WTC11 (cell line): Measurements from ENCODE around the gene FOXO1. TPM values are rescaled to one million over a fixed set of nuclear protein-coding genes. Genes with fewer than 3 reads are reported as not detected.

Experiments used
- ATAC-seq: fragments of 200-7000 bp; cut with Tn5 transposase; 2 replicates; pipeline ENCODE4 v1.10.0; 2021; ENCODE audit warnings: mild to moderate bottlenecking, moderate library complexity
- Bru-seq: library from RNA; stranded (reverse); fragments of 400-500 nt; gene quantifications from one replicate; lab custom pipeline; 2021; lab: Mats Ljungman, UMichigan
- CTCF ChIA-PET: fragments of 300-600 bp; sonication (Branson Sonifier 250); formaldehyde crosslinking; loops from one replicate; lab custom pipeline; 2021; ENCODE audit warnings: antibody characterized with exemption; lab: Charles Lee
- POLR2A ChIA-PET: fragments of 350-600 bp; sonication (Branson Sonifier 250); formaldehyde crosslinking; loops from one replicate; lab custom pipeline; 2021; ENCODE audit warnings: antibody characterized with exemption; lab: Charles Lee
- DNase-seq: peaks from one replicate; pipeline ENCODE4 v3.0.0; 2021; ENCODE audit warnings: low spot score
- H3K27ac Mint-ChIP-seq: 2 replicates; pipeline ENCODE4 v1.8.0; 2021; ENCODE audit warnings: mixed read lengths
- H3K27me3 Mint-ChIP-seq: 2 replicates; pipeline ENCODE4 v1.8.0; 2021; ENCODE audit warnings: low read depth, mild to moderate bottlenecking, moderate library complexity, mixed read lengths
- H3K36me3 Mint-ChIP-seq: 2 replicates; pipeline ENCODE4 v1.8.0; 2021; ENCODE audit warnings: mixed read lengths
- H3K4me1 Mint-ChIP-seq: 2 replicates; pipeline ENCODE4 v1.8.0; 2022; ENCODE audit warnings: mixed read lengths
- H3K4me3 Mint-ChIP-seq: 2 replicates; pipeline ENCODE4 v1.8.0; 2021; ENCODE audit warnings: mild to moderate bottlenecking, moderate library complexity, mixed read lengths
- H3K9me3 Mint-ChIP-seq: 2 replicates; pipeline ENCODE4 v1.8.0; 2021; ENCODE audit warnings: mixed read lengths
- ARID4B ChIP-seq: sonication (generic); formaldehyde crosslinking; IDR thresholded peaks from 2 replicates; pipeline ENCODE4 v1.8.0; 2023; ENCODE audit warnings: missing genetic modification reagents, mild to moderate bottlenecking, borderline replicate concordance
- ATF2 ChIP-seq: sonication (generic); formaldehyde crosslinking; IDR thresholded peaks from 2 replicates; pipeline ENCODE4 v1.8.1; 2022; ENCODE audit warnings: low read depth, missing genetic modification reagents, borderline replicate concordance
- FOXK1 ChIP-seq: sonication (generic); formaldehyde crosslinking; IDR thresholded peaks from 2 replicates; pipeline ENCODE4 v1.8.0; 2022; ENCODE audit warnings: mild to moderate bottlenecking, moderate library complexity, missing genetic modification reagents
- FOXP1 ChIP-seq: sonication (generic); formaldehyde crosslinking; IDR thresholded peaks from 2 replicates; pipeline ENCODE4 v1.8.0; 2022; ENCODE audit warnings: missing genetic modification reagents, mild to moderate bottlenecking, moderate library complexity, borderline replicate concordance
- FOXP4 ChIP-seq: sonication (generic); formaldehyde crosslinking; IDR thresholded peaks from 2 replicates; pipeline ENCODE4 v1.8.0; 2022; ENCODE audit warnings: mild to moderate bottlenecking, missing genetic modification reagents
- GABPB1 ChIP-seq: sonication (generic); formaldehyde crosslinking; IDR thresholded peaks from 2 replicates; pipeline ENCODE4 v1.8.1; 2023; ENCODE audit warnings: mild to moderate bottlenecking, missing genetic modification reagents
- GTF2I ChIP-seq: fragments of 250-450 bp; sonication (Bioruptor Pico); conservative IDR thresholded peaks from 2 replicates; pipeline ENCODE4 v1.4.0; 2021; ENCODE audit warnings: mild to moderate bottlenecking
- JUN ChIP-seq: sonication (generic); formaldehyde crosslinking; IDR thresholded peaks from 2 replicates; pipeline ENCODE4 v1.8.0; 2023; ENCODE audit warnings: mild to moderate bottlenecking, missing genetic modification reagents
- KAT7 ChIP-seq: sonication (generic); formaldehyde crosslinking; IDR thresholded peaks from 2 replicates; pipeline ENCODE4 v1.8.1; 2023; ENCODE audit warnings: missing genetic modification reagents, mild to moderate bottlenecking, borderline replicate concordance
- MXD4 ChIP-seq: fragments of 250-450 bp; sonication (Bioruptor Pico); IDR thresholded peaks from 2 replicates; pipeline ENCODE4 v1.8.0; 2021; ENCODE audit warnings: mild to moderate bottlenecking, moderate library complexity, borderline replicate concordance
- NFYB ChIP-seq: sonication (generic); formaldehyde crosslinking; conservative IDR thresholded peaks from 2 replicates; pipeline ENCODE4 v1.8.0; 2022; ENCODE audit warnings: low read depth, missing genetic modification reagents
- NR2C2 ChIP-seq: sonication (generic); formaldehyde crosslinking; IDR thresholded peaks from 2 replicates; pipeline ENCODE4 v1.8.0; 2022; ENCODE audit warnings: mild to moderate bottlenecking, missing genetic modification reagents
- PRDM15 ChIP-seq: sonication (generic); formaldehyde crosslinking; IDR thresholded peaks from 2 replicates; pipeline ENCODE4 v1.8.0; 2022; ENCODE audit warnings: missing genetic modification reagents
- SMAD4 ChIP-seq: sonication (generic); formaldehyde crosslinking; IDR thresholded peaks from 2 replicates; pipeline ENCODE4 v1.8.0; 2022; ENCODE audit warnings: mild to moderate bottlenecking, missing genetic modification reagents
- ZNF138 ChIP-seq: sonication (generic); formaldehyde crosslinking; conservative IDR thresholded peaks from 2 replicates; pipeline ENCODE4 v1.8.1; 2022; ENCODE audit warnings: mild to moderate bottlenecking, moderate library complexity, missing genetic modification reagents
- ZNF232 ChIP-seq: sonication (generic); formaldehyde crosslinking; IDR thresholded peaks from 2 replicates; pipeline ENCODE4 v1.8.0; 2022; ENCODE audit warnings: mild to moderate bottlenecking, missing genetic modification reagents
- long read RNA-seq, 3 experiments: library from RNA in 1 of 3; library from capped mRNA in 1 of 3; library from polyadenylated mRNA in 1 of 3; unstranded in 2 of 3; stranded (forward) in 1 of 3; transcript quantifications; one replicate each; pipeline ENCODE4 v2.0.0, GENCODE V29; 2021
- total RNA-seq: library from RNA; stranded (reverse); gene quantifications from 3 replicates; pipeline ENCODE4 v1.2.3, GENCODE V29; 2021
- TF ChIP-seq, protein P1 (sequence below): sonication (generic); formaldehyde crosslinking; IDR thresholded peaks from 2 replicates; pipeline ENCODE4 v1.8.1; 2022; ENCODE audit warnings: mild to moderate bottlenecking, moderate library complexity, missing genetic modification reagents
- TF ChIP-seq, protein P2 (sequence below): sonication (generic); formaldehyde crosslinking; IDR thresholded peaks from 2 replicates; pipeline ENCODE4 v1.8.0; 2022; ENCODE audit warnings: mild to moderate bottlenecking, missing genetic modification reagents
- TF ChIP-seq, protein P3 (sequence below): sonication (generic); formaldehyde crosslinking; IDR thresholded peaks from 2 replicates; pipeline ENCODE4 v1.8.1; 2023; ENCODE audit warnings: mild to moderate bottlenecking, missing genetic modification reagents, moderate library complexity

The FOXO1 gene
- total RNA-seq = 34.3 to 37.9 TPM (median 34.4 TPM) in 3 replicates
- Bru-seq, nascent RNA = percentile 94 among the genes with signal in this experiment
- long read RNA-seq, experiment 1, full-length matches to known transcripts = 104 of 169 reads
- long read RNA-seq, experiment 1, partial matches to known transcripts = 13 of 169 reads
- long read RNA-seq, experiment 1, other reads (novel, unspliced or antisense) = 52 of 169 reads
- long read RNA-seq, experiment 2, full-length matches to known transcripts = 10 of 41 reads
- long read RNA-seq, experiment 2, partial matches to known transcripts = 3 of 41 reads
- long read RNA-seq, experiment 2, other reads (novel, unspliced or antisense) = 28 of 41 reads
- long read RNA-seq, experiment 3, partial matches to known transcripts = 1 of 4 reads
- long read RNA-seq, experiment 3, other reads (novel, unspliced or antisense) = 3 of 4 reads

DNA sequence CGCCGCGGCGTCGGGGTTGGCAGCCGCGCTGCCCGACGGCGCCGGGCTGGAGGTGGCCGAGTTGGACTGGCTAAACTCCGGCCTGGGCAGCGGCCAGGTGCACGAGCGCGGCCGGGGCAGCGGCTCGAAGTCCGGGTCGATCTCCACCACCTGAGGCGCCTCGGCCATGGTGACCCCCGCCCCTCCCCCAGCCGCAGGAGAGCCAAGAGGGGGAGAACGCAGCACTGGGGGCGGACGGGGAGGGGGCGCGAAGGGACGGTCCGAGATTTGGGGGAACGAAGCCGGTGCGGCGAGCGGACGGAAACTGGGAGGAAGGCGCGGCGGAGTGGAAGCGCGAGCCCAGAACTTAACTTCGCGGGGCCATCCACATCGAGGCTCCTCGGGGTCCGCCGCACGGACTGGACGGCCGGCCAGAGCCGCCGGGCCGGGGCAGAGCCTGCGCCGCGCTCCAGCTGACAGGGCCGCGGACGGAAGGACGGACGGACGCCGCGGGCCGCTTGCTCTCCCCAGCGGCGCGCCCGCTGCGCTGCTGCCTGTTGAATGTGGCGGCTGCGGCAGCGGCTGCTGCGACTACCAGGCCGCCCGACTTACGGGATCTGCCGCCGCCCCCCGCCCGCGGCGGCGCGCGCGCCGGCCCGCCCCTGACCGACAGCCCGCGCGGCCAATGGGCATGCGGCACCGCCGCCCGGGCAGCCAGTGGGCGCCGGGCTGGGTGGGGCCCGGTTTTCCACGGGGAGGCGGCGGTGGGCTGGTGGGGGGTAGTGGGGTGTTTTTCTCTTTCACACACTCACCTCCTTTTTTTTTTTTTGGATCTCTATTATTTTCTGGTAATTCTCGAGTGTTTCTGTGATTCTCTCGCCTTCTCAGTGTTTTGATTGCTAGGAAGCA is at the start of gene FOXO1:
Gene FOXO1, minus strand, starts transcription at position 597 of the 888 bp plus-strand sequence. Its CDS starts 429 bp downstream, at position 168.
- ChIA-PET POLR2A (interaction anchor here (1.1 kb wide), 1 partner anchor 13 kb away, joined by 3 read pairs; no protein-coding TSS in a partner anchor), CTCF (no interaction called here)
- peak within 1 kb of the TSS; percentile 85 for H3K27ac Mint-ChIP-seq
- H3K27me3 Mint-ChIP-seq = peaks cover 4% of the 10 kb centered on the region; the same call in 1 of the 2 replicates
- H3K9me3 Mint-ChIP-seq = no peaks in the 10 kb centered on the region
- DNase-seq (peak; percentile 80), ATAC-seq (peak; percentile 74)
- peak within 1 kb of the TSS; percentile 89 for H3K4me3 Mint-ChIP-seq
- no peaks in the 10 kb centered on the region for H3K36me3 Mint-ChIP-seq
- H3K4me1 Mint-ChIP-seq = peaks cover 59% of the 10 kb centered on the region
- TF ChIP-seq NR2C2 (no peak), ARID4B (CRISPR knock-in tag) (peak; percentile 63; the same call in 1 of the 2 replicates), GTF2I (no peak), GABPB1 (CRISPR knock-in tag) (no peak), ZNF138 (CRISPR knock-in tag) (no peak), PRDM15 (CRISPR knock-in tag) (peak; percentile 38; the same call in 1 of the 2 replicates), FOXP4 (peak; percentile 54; the same call in 1 of the 2 replicates), ATF2 (CRISPR knock-in tag) (no peak), FOXK1 (CRISPR knock-in tag) (peak; percentile 18; the same call in 1 of the 2 replicates), MXD4 (CRISPR knock-in tag) (no peak), FOXP1 (0 out of 2 replicates have a peak, but pooled peaks have one; percentile 17), JUN (CRISPR knock-in tag) (0 out of 2 replicates have a peak, but pooled peaks have one; percentile 13), ZNF232 (CRISPR knock-in tag) (0 out of 2 replicates have a peak, but pooled peaks have one; percentile 50), NFYB (CRISPR knock-in tag) (peak; percentile 79), KAT7 (CRISPR knock-in tag) (no peak), SMAD4 (CRISPR knock-in tag) (no peak)
- TF ChIP-seq, protein P1, sequence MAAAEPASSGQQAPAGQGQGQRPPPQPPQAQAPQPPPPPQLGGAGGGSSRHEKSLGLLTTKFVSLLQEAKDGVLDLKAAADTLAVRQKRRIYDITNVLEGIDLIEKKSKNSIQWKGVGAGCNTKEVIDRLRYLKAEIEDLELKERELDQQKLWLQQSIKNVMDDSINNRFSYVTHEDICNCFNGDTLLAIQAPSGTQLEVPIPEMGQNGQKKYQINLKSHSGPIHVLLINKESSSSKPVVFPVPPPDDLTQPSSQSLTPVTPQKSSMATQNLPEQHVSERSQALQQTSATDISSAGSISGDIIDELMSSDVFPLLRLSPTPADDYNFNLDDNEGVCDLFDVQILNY (CRISPR knock-in tag) = peak; percentile 50; the same call in 1 of the 2 replicates
- TF ChIP-seq, protein P2, sequence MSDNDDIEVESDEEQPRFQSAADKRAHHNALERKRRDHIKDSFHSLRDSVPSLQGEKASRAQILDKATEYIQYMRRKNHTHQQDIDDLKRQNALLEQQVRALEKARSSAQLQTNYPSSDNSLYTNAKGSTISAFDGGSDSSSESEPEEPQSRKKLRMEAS (CRISPR knock-in tag) = peak; percentile 50; the same call in 1 of the 2 replicates
- TF ChIP-seq, protein P3, sequence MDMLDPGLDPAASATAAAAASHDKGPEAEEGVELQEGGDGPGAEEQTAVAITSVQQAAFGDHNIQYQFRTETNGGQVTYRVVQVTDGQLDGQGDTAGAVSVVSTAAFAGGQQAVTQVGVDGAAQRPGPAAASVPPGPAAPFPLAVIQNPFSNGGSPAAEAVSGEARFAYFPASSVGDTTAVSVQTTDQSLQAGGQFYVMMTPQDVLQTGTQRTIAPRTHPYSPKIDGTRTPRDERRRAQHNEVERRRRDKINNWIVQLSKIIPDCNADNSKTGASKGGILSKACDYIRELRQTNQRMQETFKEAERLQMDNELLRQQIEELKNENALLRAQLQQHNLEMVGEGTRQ = 0 out of 2 replicates have a peak, but pooled peaks have one; percentile 13
